Heart left ventricle (tissue), 13 donors: Measurements from ENCODE around the gene UBE2H.

Experiments used
- POLR2A ChIP-seq, 2 donors: fragments of 450-650 bp; IDR thresholded peaks; one replicate each; pipeline ENCODE4 v1.6.1; 2017; ENCODE audit warnings: antibody characterized with exemption in 2 of 2, mild to moderate bottlenecking in 2 of 2, moderate library complexity in 2 of 2
- TF ChIP-seq, protein P1 (sequence below), 12 donors: fragments of 200-600 bp; sonication (generic) in 4 of 12; IDR thresholded peaks; one replicate each; pipeline versions ENCODE4 v1.5.0 to v1.8.0; 2018 to 2022; ENCODE audit warnings: antibody characterized with exemption in 12 of 12, mild to moderate bottlenecking in 5 of 12
- donor health status: ischemic (EF 13 %, LVEDD 7.1; RV severe dilation, severe dysfunction).
- donor health status: DM: no; HTN: yes; CAD: no.
- donor health status: DM: no; HTN: no; CAD: no.
- donor health status: ischemic (EF 25% LVEDD 6.9; RV normal size, moderate dysfunction).
- donor health status: ischemic (EF 25% LVEDD 5.7; RV mildly dilated, moderate dysfunction).
- donor health status: ischemic (EF 35%, LVEDD 5.7; RV mildly dilated, moderate dysfunction).
- donor health status: nonischemic (EF 11% LVEDD 7.7; RV severe dilation, severe dysfunction).
- donor health status: DM: yes; HTN: yes; CAD: no.
- donor health status: PGD.
- donor health status: ischemic (EF 29% LVEDD 5.4; RV normal size, mild dysfunction).
- donor health status: nonischemic (EF 23%, LVEDD 6.1; RV moderate dilation, normal function).

DNA sequence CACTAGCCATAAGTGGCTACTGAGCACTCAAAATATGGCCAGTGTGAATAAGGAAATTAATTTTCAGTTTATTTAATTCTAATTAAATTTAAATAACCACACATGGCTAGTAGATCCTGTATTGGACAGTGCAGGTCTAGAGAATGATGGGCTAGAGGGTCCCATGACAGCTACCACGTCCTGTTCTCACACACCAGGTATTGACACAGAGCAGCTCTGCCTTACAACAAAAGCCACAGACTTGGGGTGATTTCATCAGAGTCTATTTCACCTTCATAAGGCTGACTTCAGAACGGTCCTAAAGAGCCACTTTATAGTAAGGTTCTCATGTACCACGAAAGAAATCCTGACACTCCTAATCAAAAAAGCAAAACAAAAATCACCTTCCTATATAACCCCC, 111.3 kb downstream of the UBE2H start:
- TF ChIP-seq POLR2A (IDR thresholded peaks at IDR 0.05) = no peak
- TF ChIP-seq, protein P1, sequence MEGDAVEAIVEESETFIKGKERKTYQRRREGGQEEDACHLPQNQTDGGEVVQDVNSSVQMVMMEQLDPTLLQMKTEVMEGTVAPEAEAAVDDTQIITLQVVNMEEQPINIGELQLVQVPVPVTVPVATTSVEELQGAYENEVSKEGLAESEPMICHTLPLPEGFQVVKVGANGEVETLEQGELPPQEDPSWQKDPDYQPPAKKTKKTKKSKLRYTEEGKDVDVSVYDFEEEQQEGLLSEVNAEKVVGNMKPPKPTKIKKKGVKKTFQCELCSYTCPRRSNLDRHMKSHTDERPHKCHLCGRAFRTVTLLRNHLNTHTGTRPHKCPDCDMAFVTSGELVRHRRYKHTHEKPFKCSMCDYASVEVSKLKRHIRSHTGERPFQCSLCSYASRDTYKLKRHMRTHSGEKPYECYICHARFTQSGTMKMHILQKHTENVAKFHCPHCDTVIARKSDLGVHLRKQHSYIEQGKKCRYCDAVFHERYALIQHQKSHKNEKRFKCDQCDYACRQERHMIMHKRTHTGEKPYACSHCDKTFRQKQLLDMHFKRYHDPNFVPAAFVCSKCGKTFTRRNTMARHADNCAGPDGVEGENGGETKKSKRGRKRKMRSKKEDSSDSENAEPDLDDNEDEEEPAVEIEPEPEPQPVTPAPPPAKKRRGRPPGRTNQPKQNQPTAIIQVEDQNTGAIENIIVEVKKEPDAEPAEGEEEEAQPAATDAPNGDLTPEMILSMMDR (IDR thresholded peaks at IDR 0.05) = no peak
